IMR-90 (cell line): Measurements from ENCODE around the gene RYR3. TPM values are rescaled to one million over a fixed set of nuclear protein-coding genes. Genes with fewer than 3 reads are reported as not detected.

Source experiments
- ATAC-seq: fragments of 200-7000 bp; cut with Tn5 transposase; 2 replicates; pipeline ENCODE4 v1.9.1; 2020; ENCODE audit warnings: low read depth, mild to moderate bottlenecking, moderate library complexity
- BruUV-seq: library from RNA; stranded (reverse); fragments of 400-500 nt; replicated peaks from 2 replicates; lab custom pipeline; 2021; lab: Mats Ljungman, UMichigan
- CTCF ChIA-PET: fragments of 300-600 bp; formaldehyde crosslinking; extraction: SDS; loops from one replicate; lab custom pipeline; 2021; ENCODE audit warnings: antibody characterized with exemption; lab: Yijun Ruan, JAX
- POLR2A ChIA-PET: fragments of 300-600 bp; sonication (Branson Sonifier 250); formaldehyde crosslinking; loops from one replicate; lab custom pipeline; 2022; ENCODE audit warnings: antibody characterized with exemption; ENCODE audit not compliant: unreplicated experiment; lab: Charles Lee
- DNase-seq: peaks from one replicate; pipeline ENCODE4 v3.0.0; 2013
- H2AFZ ChIP-seq: replicated peaks from 2 replicates; pipeline ENCODE3; 2013; ENCODE audit warnings: low read length, mild to moderate bottlenecking; ENCODE audit not compliant: poor library complexity
- H2AK5ac ChIP-seq: 2 replicates; pipeline ENCODE4 v1.6.1; 2013; ENCODE audit warnings: low read depth, low read length, inconsistent platforms
- H2AK9ac ChIP-seq: replicated peaks from 2 replicates; pipeline ENCODE3; 2013; ENCODE audit warnings: mild to moderate bottlenecking, low read depth, low read length, moderate library complexity; ENCODE audit not compliant: poor library complexity
- H2BK120ac ChIP-seq: 2 replicates; pipeline ENCODE4 v1.6.1; 2013; ENCODE audit warnings: low read depth, low read length, inconsistent platforms
- H2BK15ac ChIP-seq: 3 replicates; pipeline ENCODE4 v1.6.1; 2013; ENCODE audit warnings: low read depth, low read length, inconsistent platforms
- H2BK20ac ChIP-seq: 2 replicates; pipeline ENCODE4 v1.6.1; 2013; ENCODE audit warnings: low read depth, mild to moderate bottlenecking, inconsistent platforms, low read length, moderate library complexity
- H2BK5ac ChIP-seq: 2 replicates; pipeline ENCODE4 v1.6.1; 2013; ENCODE audit warnings: mild to moderate bottlenecking, low read depth, low read length, inconsistent platforms; ENCODE audit not compliant: poor library complexity, severe bottlenecking
- H3K14ac ChIP-seq: replicated peaks from 2 replicates; pipeline ENCODE4 v1.6.1; 2013; ENCODE audit warnings: low read depth, low read length, inconsistent platforms
- H3K18ac ChIP-seq: 2 replicates; pipeline ENCODE4 v1.6.1; 2013; ENCODE audit warnings: low read depth, low read length, control low read depth
- H3K23ac ChIP-seq: 2 replicates; pipeline ENCODE4 v1.6.1; 2013; ENCODE audit warnings: low read depth, low read length, inconsistent platforms
- H3K27ac ChIP-seq: 2 replicates; pipeline ENCODE4 v1.5.1; 2013; ENCODE audit warnings: mild to moderate bottlenecking, control low read depth, low read length; ENCODE audit not compliant: insufficient read depth
- H3K27me3 ChIP-seq: 2 replicates; pipeline ENCODE4 v1.6.1; 2013; ENCODE audit warnings: low read length; ENCODE audit not compliant: control insufficient read depth, insufficient read depth
- H3K36me3 ChIP-seq: 2 replicates; pipeline ENCODE4 v1.6.1; 2013; ENCODE audit warnings: low read length, mixed read lengths; ENCODE audit not compliant: control insufficient read depth, insufficient read depth
- H3K4ac ChIP-seq: 2 replicates; pipeline ENCODE4 v1.6.1; 2013; ENCODE audit warnings: low read depth, low read length, inconsistent platforms
- H3K4me1 ChIP-seq: 2 replicates; pipeline ENCODE4 v1.6.1; 2013; ENCODE audit warnings: low read length, mixed read lengths; ENCODE audit not compliant: control insufficient read depth, insufficient read depth
- H3K4me2 ChIP-seq: 2 replicates; pipeline ENCODE4 v1.6.1; 2013; ENCODE audit warnings: low read depth, mild to moderate bottlenecking, control low read depth, low read length, moderate library complexity
- H3K4me3 ChIP-seq: 2 replicates; pipeline ENCODE4 v1.5.1; 2013; ENCODE audit warnings: low read depth, mild to moderate bottlenecking, control low read depth, low read length, moderate library complexity; ENCODE audit not compliant: insufficient read depth
- H3K56ac ChIP-seq: 2 replicates; pipeline ENCODE4 v1.6.1; 2013; ENCODE audit warnings: low read length, inconsistent platforms; ENCODE audit not compliant: insufficient read depth; ENCODE audit errors: extremely low read depth
- H3K79me1 ChIP-seq, 2 experiments: 2 replicates each; pipeline ENCODE4 v1.6.1; 2013; ENCODE audit warnings: low read length in 2 of 2, inconsistent platforms in 1 of 2, low read depth in 1 of 2
- H3K9ac ChIP-seq: 2 replicates; pipeline ENCODE4 v1.6.1; 2013; ENCODE audit warnings: low read depth, low read length, control low read depth
- H3K9me1 ChIP-seq: 2 replicates; pipeline ENCODE4 v1.6.1; 2013; ENCODE audit warnings: low read length, inconsistent platforms; ENCODE audit not compliant: insufficient read depth
- H3K9me3 ChIP-seq: 2 replicates; pipeline ENCODE4 v1.6.1; 2013; ENCODE audit warnings: low read length; ENCODE audit not compliant: control insufficient read depth, insufficient read depth
- H4K20me1 ChIP-seq: 2 replicates; pipeline ENCODE4 v1.6.1; 2013; ENCODE audit warnings: low read length, inconsistent platforms; ENCODE audit not compliant: insufficient read depth
- H4K5ac ChIP-seq: 2 replicates; pipeline ENCODE4 v1.6.1; 2013; ENCODE audit warnings: mild to moderate bottlenecking, low read depth, low read length, control low read depth
- H4K8ac ChIP-seq, 2 experiments: 2 replicates each; pipeline ENCODE4 v1.6.1; 2013; ENCODE audit warnings: low read depth in 2 of 2, low read length in 2 of 2, control low read depth in 1 of 2, inconsistent platforms in 1 of 2
- H4K91ac ChIP-seq: 2 replicates; pipeline ENCODE4 v1.6.1; 2013; ENCODE audit warnings: low read depth, low read length, inconsistent platforms; ENCODE audit not compliant: insufficient read depth
- BHLHE40 ChIP-seq: fragments of 150-350 bp; IDR thresholded peaks from 2 replicates; pipeline ENCODE4 v1.6.1; 2016; ENCODE audit warnings: mild to moderate bottlenecking, low read depth, low read length
- CEBPB ChIP-seq: IDR thresholded peaks from 2 replicates; pipeline ENCODE4 v1.6.1; 2012; ENCODE audit warnings: low read depth, low read length, improper control_type of control experiment
- FOS ChIP-seq: fragments of 150-350 bp; IDR thresholded peaks from 2 replicates; pipeline ENCODE4 v1.6.1; 2016; ENCODE audit warnings: low read depth, low read length
- MAFK ChIP-seq: IDR thresholded peaks from 2 replicates; pipeline ENCODE4 v1.6.1; 2012; ENCODE audit warnings: low read depth, low read length, improper control_type of control experiment
- NFE2L2 ChIP-seq: fragments of 150-350 bp; IDR thresholded peaks from 2 replicates; pipeline ENCODE4 v1.6.1; 2016; ENCODE audit warnings: low read depth, mild to moderate bottlenecking, low read length
- WGBS, 2 experiments: methylation state at CpG; one replicate each; pipeline versions ENCODE4 v1.1.5 to v1.1.7; 2013; ENCODE audit warnings: missing lambda C conversion rate in 2 of 2; ENCODE audit not compliant: insufficient read length in 1 of 2; ENCODE audit errors: extremely low coverage in 2 of 2; 5-methylcytosine and 5-hydroxymethylcytosine counted together
- dilution Hi-C: fragments of 300-500 bp; cut with HindIII; formaldehyde crosslinking; loops from one replicate; pipeline ENCODE4 v1.14.3; 2018; ENCODE audit warnings: low sequenced_read_pairs; ENCODE audit not compliant: unreplicated experiment
- in situ Hi-C: fragments of 300-500 bp; cut with MboI; formaldehyde crosslinking; loops from 3 replicates; pipeline ENCODE4 v1.14.3; 2019; ENCODE audit warnings: low sequenced_read_pairs, inconsistent platforms, mixed read lengths
- intact Hi-C: fragments of 100-400 bp; cut with micrococcal nuclease; formaldehyde crosslinking; loops from 2 replicates; pipeline ENCODE4 v1.10.0; 2022
- polyA plus RNA-seq, 3 experiments: library from polyadenylated mRNA; depleted of rRNA; stranded (reverse); fragments of >200 nt; gene quantifications; 2 replicates each; pipeline ENCODE4 v1.2.3, GENCODE V29; 2012; ENCODE audit warnings: low replicate concordance in 1 of 3
- total RNA-seq: library from RNA; depleted of rRNA; stranded (reverse); fragments of >200 nt; gene quantifications from 2 replicates; pipeline ENCODE4 v1.2.3, GENCODE V29; 2012

RYR3 gene
- total and polyA plus RNA-seq, 2 of the 4 experiments (the other 2 are of a cell fraction): 0.18 TPM; not detected in 1

GRCh38 chr15:33839540-33839939 is 528.8 kb downstream of the RYR3 start:
- Histone ChIP-seq H3K18ac (no peak overlapping the region), H4K91ac (no peak overlapping the region), H2AFZ (no peak overlapping the region), H3K4me3 (no peak overlapping the region), H3K4me2 (no peak overlapping the region), H3K9me3 (no peaks in the 10 kb centered on the region), H3K56ac (no peak overlapping the region), H3K27ac (no peak overlapping the region), H2AK9ac (no peak overlapping the region), H3K36me3 (no peaks in the 10 kb centered on the region), H3K14ac (no peak overlapping the region), H3K4ac (no peak overlapping the region), H2BK120ac (no peak overlapping the region), H4K8ac (no peak overlapping the region), H4K5ac (no peak overlapping the region), H3K79me1 (no peaks in the 10 kb centered on the region), H4K20me1 (no peaks in the 10 kb centered on the region), H3K27me3 (peaks cover 6% of the 10 kb centered on the region), H3K9ac (no peak overlapping the region), H3K4me1 (no peaks in the 10 kb centered on the region), H2BK5ac (no peak overlapping the region), H2BK20ac (no peak overlapping the region), H2BK15ac (no peak overlapping the region), H2AK5ac (no peak overlapping the region), H3K9me1 (no peaks in the 10 kb centered on the region), H3K23ac (no peak overlapping the region)
- ATAC-seq (no peak), DNase-seq (no peak)
- ChIA-PET POLR2A (no interaction called here), CTCF (no interaction called here)
- dilution Hi-C loops: no loop called here
- BruUV-seq: no TSS peak
- in situ Hi-C loops: no loop called here
- intact Hi-C loops: no loop called here
- TF ChIP-seq NFE2L2: no peak
- no peak for TF ChIP-seq CEBPB
- no peak for TF ChIP-seq FOS
- TF ChIP-seq MAFK: no peak
- no peak for TF ChIP-seq BHLHE40
- no CpG with 5 or more reads among the region's 2 CpGs for WGBS, 2 experiments
